KOPT-K1 (cell line): Measurements from ENCODE around the gene ANKRD7.

Source experiments
- H3K27ac ChIP-seq: fragments of 200-600 bp; sonication (generic); 2 replicates; pipeline ENCODE4 v1.5.1; 2016; ENCODE audit warnings: antibody characterized with exemption, mild to moderate bottlenecking, low read depth, low read length; ENCODE audit not compliant: poor library complexity, severe bottlenecking
- H3K36me3 ChIP-seq: fragments of 200-600 bp; sonication (generic); 2 replicates; pipeline ENCODE4 v1.5.1; 2017; ENCODE audit warnings: antibody characterized with exemption, mild to moderate bottlenecking, low read length, moderate library complexity; ENCODE audit not compliant: insufficient read depth
- H3K9me3 ChIP-seq: fragments of 200-600 bp; sonication (generic); 2 replicates; pipeline ENCODE4 v1.5.1; 2017; ENCODE audit warnings: antibody characterized with exemption, low read length, mild to moderate bottlenecking; ENCODE audit not compliant: insufficient read depth, poor library complexity, severe bottlenecking

Gene ANKRD7

DNA sequence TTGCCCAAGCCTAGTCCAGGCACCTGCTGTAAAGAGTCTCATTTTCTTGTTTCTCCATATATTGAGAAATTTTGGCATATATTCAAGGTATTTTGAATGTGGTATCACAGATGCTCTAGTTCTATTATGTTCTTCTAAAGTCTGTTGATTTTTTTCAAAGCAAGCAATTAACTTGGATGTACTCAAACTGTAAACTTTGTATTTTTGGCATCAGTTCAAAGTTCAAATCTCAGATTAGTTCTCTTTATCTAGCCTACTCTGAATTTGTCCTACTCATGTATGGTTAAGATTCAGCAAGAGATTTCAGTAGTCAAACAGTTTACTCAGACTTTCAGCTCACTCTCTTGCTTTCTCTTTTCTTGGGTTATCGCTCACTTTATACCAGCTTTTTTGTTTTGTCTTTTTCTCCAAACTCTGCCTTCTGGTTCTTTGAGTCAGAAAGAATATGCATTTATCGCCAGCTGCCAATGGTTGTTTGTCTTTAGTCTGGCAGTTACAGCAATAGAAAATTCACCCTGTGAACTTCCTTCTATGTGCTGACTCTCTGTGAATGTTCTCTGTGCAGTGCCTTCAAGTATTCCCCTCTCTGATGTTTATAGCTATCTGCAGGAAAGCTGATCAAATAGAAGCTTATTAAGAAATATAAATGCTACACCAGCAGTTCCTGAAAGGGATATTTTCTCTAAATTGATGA lies 56.0 kb downstream of the ANKRD7 start:
- H3K9me3 ChIP-seq, result no peaks in the 10 kb centered on the region
- H3K36me3 ChIP-seq, result no peaks in the 10 kb centered on the region
- no peak overlapping the region for H3K27ac ChIP-seq

DNA sequence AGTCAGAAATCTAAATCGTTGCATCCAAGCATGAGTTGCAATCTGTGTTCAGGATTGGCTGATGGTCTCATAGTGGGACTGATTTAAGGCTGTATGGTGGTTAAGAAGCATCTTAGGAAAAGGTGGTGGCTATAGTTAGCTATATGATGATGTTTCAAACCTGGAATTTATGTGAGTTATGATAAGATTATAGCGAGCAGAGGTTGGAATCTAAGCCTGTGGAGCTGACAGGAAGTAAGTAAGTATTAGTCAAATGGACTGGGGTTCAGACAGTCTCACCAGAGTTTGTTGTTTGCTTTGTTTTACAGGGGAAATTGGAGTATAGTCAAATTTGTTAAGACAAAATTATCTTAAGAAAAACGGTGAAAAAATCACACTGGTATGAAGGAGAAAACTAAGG lies 56.7 kb downstream of the ANKRD7 start:
- Histone ChIP-seq H3K9me3 (no peaks in the 10 kb centered on the region), H3K27ac (no peak overlapping the region), H3K36me3 (no peaks in the 10 kb centered on the region)

DNA sequence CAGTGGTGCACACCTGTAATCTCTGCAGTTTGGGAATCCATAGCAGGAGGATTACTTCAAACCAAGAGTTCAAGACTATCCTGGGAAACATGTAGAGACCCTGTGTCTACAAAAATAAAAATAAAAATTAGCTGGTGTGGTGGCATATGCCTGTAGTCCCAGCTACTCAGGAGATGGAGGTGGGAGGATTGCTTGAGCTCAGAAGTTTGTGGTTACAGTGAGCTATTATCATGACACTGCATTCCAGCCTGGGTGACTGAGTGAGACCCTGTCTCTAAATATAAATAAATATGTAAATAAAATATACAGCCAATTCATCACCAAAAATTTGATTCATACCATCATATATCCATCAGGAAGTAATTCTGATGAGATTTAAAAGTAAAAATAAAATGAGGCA lies 60.9 kb downstream of the ANKRD7 start:
- H3K27ac ChIP-seq, result no peak overlapping the region
- no peaks in the 10 kb centered on the region for H3K36me3 ChIP-seq
- H3K9me3 ChIP-seq, result peaks cover 6% of the 10 kb centered on the region

DNA sequence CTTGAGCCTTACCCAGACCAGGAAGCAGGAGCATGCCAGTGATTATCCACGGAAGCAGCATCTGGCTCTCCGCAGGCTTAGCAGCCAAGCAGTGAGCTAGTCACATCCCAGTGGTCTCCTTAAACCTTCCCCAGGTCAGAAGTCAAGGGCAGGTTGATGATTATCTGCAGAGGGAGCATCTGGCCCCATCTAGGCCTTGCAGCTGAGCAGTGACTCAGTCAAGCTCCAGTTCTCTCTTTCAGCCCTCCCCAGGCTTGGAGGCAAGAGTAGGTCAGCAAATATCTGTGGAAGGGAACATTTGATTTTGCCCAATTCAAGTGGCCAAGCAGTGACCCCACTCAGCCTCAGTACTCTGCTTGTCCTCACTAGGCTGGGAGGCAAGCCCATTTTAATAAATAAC lies 61.6 kb downstream of the ANKRD7 start:
- H3K36me3 ChIP-seq, result no peaks in the 10 kb centered on the region
- H3K27ac ChIP-seq, result no peak overlapping the region
- peaks cover 14% of the 10 kb centered on the region for H3K9me3 ChIP-seq

DNA sequence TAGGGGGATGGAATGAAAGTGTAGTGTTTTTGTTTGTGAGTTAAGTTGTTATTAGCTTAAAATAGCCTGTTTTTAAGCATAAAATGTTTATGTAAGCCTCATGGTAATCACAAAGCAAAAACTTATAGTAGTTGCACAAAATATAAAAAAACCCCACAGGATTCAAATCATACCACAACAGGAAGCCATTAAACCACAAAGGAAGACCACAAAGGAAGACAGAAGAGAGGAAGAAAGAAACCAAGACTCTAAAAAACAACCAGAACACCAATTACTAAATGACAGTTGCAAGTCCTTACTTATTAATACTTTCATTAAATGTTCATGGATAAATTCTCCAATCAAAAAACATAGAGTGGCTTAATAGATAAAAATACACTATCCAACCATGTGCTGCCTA lies 63.6 kb downstream of the ANKRD7 start:
- H3K9me3 ChIP-seq, result peaks cover 19% of the 10 kb centered on the region
- H3K36me3 ChIP-seq, result no peaks in the 10 kb centered on the region
- no peak overlapping the region for H3K27ac ChIP-seq

DNA sequence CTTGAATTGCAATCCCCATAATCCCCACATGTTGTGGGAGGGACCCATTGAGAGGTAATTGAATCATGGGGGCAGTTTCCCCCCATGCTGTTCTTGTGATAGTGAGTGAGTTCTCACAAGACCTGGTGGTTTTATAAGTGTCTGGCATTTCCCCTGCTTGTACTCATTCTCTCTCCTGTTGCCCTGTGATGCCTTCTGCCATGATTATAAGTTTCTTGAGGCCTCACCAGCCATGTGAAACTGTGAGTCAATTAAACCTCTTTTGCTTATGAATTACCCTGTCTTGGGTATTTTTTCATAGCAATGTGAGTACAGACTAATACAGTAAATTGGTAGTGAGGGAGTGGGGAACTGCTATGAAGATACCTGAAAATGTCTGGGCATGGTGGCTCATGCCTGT lies 65.0 kb downstream of the ANKRD7 start:
- no peaks in the 10 kb centered on the region for H3K36me3 ChIP-seq
- no peak overlapping the region for H3K27ac ChIP-seq
- H3K9me3 ChIP-seq, result peaks cover 19% of the 10 kb centered on the region
